ENCODE data around the gene DOK6.

The DOK6 gene

DNA sequence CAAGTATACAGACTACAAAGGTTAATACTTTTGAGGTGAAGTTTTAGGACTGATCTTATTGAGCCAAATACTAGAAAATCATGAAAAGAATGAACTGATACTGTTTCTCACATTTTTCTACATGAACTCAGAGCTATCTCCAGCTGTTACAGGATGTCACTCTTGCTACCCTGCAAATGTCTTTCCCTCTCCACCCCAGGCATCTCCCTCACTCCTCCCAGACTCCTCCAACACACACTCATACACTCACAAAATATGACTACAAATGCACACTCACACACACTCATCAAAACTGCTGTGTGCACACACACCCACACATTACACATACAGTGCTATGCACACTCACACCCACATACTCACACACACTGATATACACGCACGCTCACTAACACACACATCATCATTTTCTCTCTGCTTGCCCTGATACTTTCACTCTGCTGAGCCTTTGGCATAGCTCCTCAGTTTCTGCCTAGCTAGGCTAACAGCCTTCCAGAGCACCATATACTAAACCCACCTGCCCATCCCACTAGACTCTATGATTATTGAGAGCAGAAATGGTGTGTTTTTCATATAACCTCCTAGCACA, 273.7 kb downstream of the DOK6 start:
- no peak for DNase-seq (ENCODE audit: low spot score)
- TF ChIP-seq CTCF (IDR thresholded peaks at IDR 0.05; ENCODE audit: extremely low read depth, missing control alignments), result no peak

DNA sequence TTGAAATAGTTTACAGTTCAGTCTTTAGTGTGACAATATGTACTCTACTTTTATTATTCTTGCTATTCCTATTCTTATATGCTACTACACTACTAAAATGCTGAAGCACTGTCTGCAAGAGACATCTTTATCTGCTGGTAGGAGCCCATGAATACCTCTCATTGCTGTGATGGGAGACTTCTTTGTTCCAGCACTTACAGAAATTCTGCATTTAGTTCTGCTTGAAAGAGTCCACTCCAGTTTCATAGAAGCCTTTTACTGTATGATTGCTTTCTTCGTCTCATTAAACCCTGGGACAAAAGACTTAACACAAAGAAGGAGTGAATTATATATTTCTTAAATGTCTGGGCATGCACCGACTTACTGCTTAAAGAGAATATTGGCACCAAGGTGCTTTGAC, 274.3 kb downstream of the DOK6 start:
- no peak for TF ChIP-seq CTCF (IDR thresholded peaks at IDR 0.05; ENCODE audit: extremely low read depth, missing control alignments)
- no peak for DNase-seq (ENCODE audit: low spot score)

DNA sequence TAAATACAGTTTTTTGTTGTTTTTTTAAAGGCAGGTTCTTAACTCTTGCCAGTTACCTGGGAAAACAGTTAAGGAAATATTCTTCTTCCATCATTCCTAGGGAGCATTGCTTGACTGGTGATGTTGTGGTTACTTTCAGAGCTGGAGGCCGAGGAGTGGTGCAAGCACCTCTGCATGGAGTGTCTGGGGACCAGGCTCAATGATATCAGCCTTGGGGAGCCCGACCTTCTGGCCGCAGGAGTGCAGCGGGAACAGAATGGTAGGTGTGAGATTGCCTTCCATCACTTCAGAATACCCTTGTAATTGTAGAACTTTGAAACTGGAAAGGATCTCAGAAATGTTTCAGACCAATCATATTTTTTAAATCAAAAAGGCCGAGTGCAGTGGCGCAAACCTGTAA, 276.9 kb downstream of the DOK6 start:
- no peak for DNase-seq (ENCODE audit: low spot score)
- no peak for TF ChIP-seq CTCF (IDR thresholded peaks at IDR 0.05; ENCODE audit: extremely low read depth, missing control alignments)

GRCh38 chr18:69680123-69680522, 279.4 kb downstream of the DOK6 start:
- no peak for DNase-seq (ENCODE audit: low spot score)
- no peak for TF ChIP-seq CTCF (IDR thresholded peaks at IDR 0.05; ENCODE audit: extremely low read depth, missing control alignments)

- TF ChIP-seq CTCF (IDR thresholded peaks at IDR 0.05; ENCODE audit: extremely low read depth, missing control alignments), result no peak
- DNase-seq (ENCODE audit: low spot score), result no peak
These were observed 282.5 kb downstream of the DOK6 start for GRCh38 chr18:69683176-69683575.

DNA sequence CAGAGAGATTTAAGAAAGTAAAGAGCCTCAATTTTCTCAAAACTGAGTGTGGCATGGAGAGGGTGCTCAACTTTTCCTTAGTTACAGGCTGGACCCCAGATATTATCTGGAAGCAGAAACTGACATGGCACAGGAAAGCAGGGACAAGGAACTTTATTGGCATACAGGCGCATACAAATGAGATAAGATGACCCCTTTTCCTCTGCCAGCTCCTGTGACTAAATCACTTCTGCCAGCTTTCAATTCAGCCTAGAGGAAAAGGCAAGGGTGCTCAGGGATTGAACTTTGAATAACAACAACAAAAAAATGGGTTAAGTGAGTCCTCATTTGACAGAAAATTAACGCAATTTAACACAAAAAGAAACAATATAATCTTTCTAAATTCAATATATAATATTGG, 284.1 kb downstream of the DOK6 start:
- TF ChIP-seq CTCF (IDR thresholded peaks at IDR 0.05; ENCODE audit: extremely low read depth, missing control alignments), result no peak
- DNase-seq (ENCODE audit: low spot score), result no peak

DNA sequence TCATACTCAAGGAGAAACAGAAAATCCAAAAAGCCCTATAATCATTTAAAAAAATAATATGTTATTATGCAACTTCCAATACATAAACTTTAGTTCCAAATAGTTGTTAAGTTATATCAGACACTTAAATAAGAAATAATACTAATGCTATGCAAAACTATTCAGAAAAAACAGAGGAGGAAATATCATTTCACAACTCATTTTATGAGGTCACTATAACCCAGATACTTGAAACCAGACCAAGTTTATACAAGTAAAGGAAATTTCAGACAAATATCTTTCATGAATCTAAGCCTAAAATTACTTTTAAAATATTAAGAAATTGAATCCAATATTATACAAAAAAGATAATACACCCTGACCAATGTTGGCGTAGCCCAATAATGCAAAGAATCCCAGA, 286.2 kb downstream of the DOK6 start:
- no peak for TF ChIP-seq CTCF (IDR thresholded peaks at IDR 0.05; ENCODE audit: extremely low read depth, missing control alignments)
- DNase-seq (ENCODE audit: low spot score), result no peak
